A673 (cell line): Measurements from ENCODE around the gene MYH2.

ENCODE experiments used
- CTCF ChIP-seq: fragments of 300-800, 200-600 bp; sonication (generic); conservative IDR thresholded peaks from 2 replicates; pipeline ENCODE4 v1.5.1; 2017; ENCODE audit warnings: low read depth, mild to moderate bottlenecking, antibody characterized with exemption, low read length, moderate library complexity, mixed read lengths
- EZH2 ChIP-seq: fragments of 200-600 bp; sonication (generic); IDR thresholded peaks from 2 replicates; pipeline ENCODE4 v1.6.1; 2017; ENCODE audit warnings: borderline replicate concordance, low read depth, mild to moderate bottlenecking, mixed read lengths, antibody characterized with exemption, low read length; ENCODE audit not compliant: poor library complexity, severe bottlenecking

GRCh38 chr17:10549096-10549842, at the start of gene MYH2:
- no peak for TF ChIP-seq CTCF
- TF ChIP-seq EZH2, result no peak
